Neural cell (in vitro differentiated cells): ENCODE results near the gene RAB4B. TPM values are rescaled to one million over a fixed set of nuclear protein-coding genes. Genes with fewer than 3 reads are reported as not detected.
"Not testable (repeated sequence)": the region's sequence is repeated elsewhere in the genome, so short reads cannot be mapped to it uniquely, and the experiment has no call there.

ENCODE experiments used
- H2AFZ ChIP-seq: fragments of 200-600, 300-800 bp; sonication (generic), shearing (Covaris generic); 2 replicates; pipeline ENCODE4 v1.6.0; 2014; ENCODE audit warnings: low read depth, mild to moderate bottlenecking, antibody characterized with exemption, low read length, moderate library complexity
- H3F3A ChIP-seq: fragments of 200-600 bp; shearing (Covaris generic); 2 replicates; pipeline ENCODE4 v1.6.1; 2016; ENCODE audit warnings: mild to moderate bottlenecking, moderate library complexity, mixed read lengths, antibody characterized with exemption, low read length; ENCODE audit not compliant: insufficient read depth, poor library complexity, severe bottlenecking
- H3K27ac ChIP-seq: fragments of 200-600, 300-800 bp; sonication (generic), shearing (Covaris generic); 2 replicates; pipeline ENCODE4 v1.5.1; 2014; ENCODE audit warnings: mild to moderate bottlenecking, low read length, moderate library complexity
- H3K27me3 ChIP-seq: fragments of 300-800, 200-600 bp; sonication (generic), shearing (Covaris generic); 2 replicates; pipeline ENCODE4 v1.6.0; 2014; ENCODE audit warnings: mild to moderate bottlenecking, low read depth, low read length, moderate library complexity; ENCODE audit not compliant: insufficient read depth
- H3K36me3 ChIP-seq: fragments of 300-800, 200-600 bp; sonication (generic), shearing (Covaris generic); 2 replicates; pipeline ENCODE4 v1.5.1; 2014; ENCODE audit warnings: mild to moderate bottlenecking, antibody characterized with exemption, low read length, moderate library complexity; ENCODE audit not compliant: insufficient read depth
- H3K4me2 ChIP-seq: fragments of 300-800, 200-600 bp; sonication (generic), shearing (Covaris generic); 2 replicates; pipeline ENCODE4 v1.6.0; 2014; ENCODE audit warnings: mild to moderate bottlenecking, low read length
- H3K4me3 ChIP-seq: fragments of 300-800, 200-600 bp; sonication (generic), shearing (Covaris generic); 2 replicates; pipeline ENCODE4 v1.5.1; 2014; ENCODE audit warnings: mild to moderate bottlenecking, low read length, moderate library complexity
- H3K79me2 ChIP-seq: fragments of 200-600 bp; shearing (Covaris generic); replicated peaks from 2 replicates; pipeline ENCODE4 v1.6.0; 2014; ENCODE audit warnings: mild to moderate bottlenecking, low read length, moderate library complexity; ENCODE audit not compliant: insufficient read depth
- H3K9ac ChIP-seq: fragments of 300-800, 200-600 bp; sonication (generic), shearing (Covaris generic); 2 replicates; pipeline ENCODE4 v1.6.1; 2016; ENCODE audit warnings: mild to moderate bottlenecking, low read length, mixed read lengths
- H3K9me2 ChIP-seq: fragments of 200-600 bp; shearing (Covaris generic); 2 replicates; pipeline ENCODE4 v1.6.1; 2016; ENCODE audit warnings: mild to moderate bottlenecking, low read length, mixed read lengths; ENCODE audit not compliant: insufficient read depth
- H3K9me3 ChIP-seq: fragments of 200-600, 300-800 bp; sonication (generic), shearing (Covaris generic); 2 replicates; pipeline ENCODE4 v1.6.1; 2016; ENCODE audit warnings: mild to moderate bottlenecking, mixed run types, low read length, moderate library complexity, mixed read lengths
- H4K20me1 ChIP-seq: fragments of 200-600 bp; shearing (Covaris generic); 2 replicates; pipeline ENCODE4 v1.6.1; 2016; ENCODE audit warnings: mild to moderate bottlenecking, mixed run types; ENCODE audit not compliant: insufficient read depth
- CTCF ChIP-seq: fragments of 450-650 bp; IDR thresholded peaks from 2 replicates; pipeline ENCODE4 v1.5.1; 2014; ENCODE audit warnings: antibody characterized with exemption, mild to moderate bottlenecking, moderate library complexity; ENCODE audit not compliant: poor library complexity, severe bottlenecking
- EP300 ChIP-seq: fragments of 450-650 bp; conservative IDR thresholded peaks from 2 replicates; pipeline ENCODE4 v1.6.1; 2014; ENCODE audit warnings: antibody characterized with exemption, mild to moderate bottlenecking, moderate library complexity; ENCODE audit not compliant: poor library complexity, severe bottlenecking
- EZH2 ChIP-seq: fragments of 200-600, 300-800 bp; shearing (Covaris generic), sonication (generic); IDR thresholded peaks from 2 replicates; pipeline ENCODE4 v1.6.1; 2014; ENCODE audit warnings: antibody characterized with exemption, low read length, borderline replicate concordance, mild to moderate bottlenecking; ENCODE audit not compliant: insufficient read depth, poor library complexity, severe bottlenecking
- MXI1 ChIP-seq: fragments of 450-650 bp; conservative IDR thresholded peaks from 2 replicates; pipeline ENCODE4 v1.6.1; 2014; ENCODE audit warnings: antibody characterized with exemption, mild to moderate bottlenecking; ENCODE audit not compliant: poor library complexity, severe bottlenecking
- POLR2AphosphoS5 ChIP-seq: IDR thresholded peaks from 2 replicates; pipeline ENCODE4 v1.6.1; 2012
- RAD21 ChIP-seq: fragments of 450-650 bp; conservative IDR thresholded peaks from 2 replicates; pipeline ENCODE4 v1.6.1; 2014; ENCODE audit warnings: antibody characterized with exemption, mild to moderate bottlenecking, moderate library complexity
- REST ChIP-seq: IDR thresholded peaks from 2 replicates; pipeline ENCODE4 v1.6.1; 2012; ENCODE audit warnings: borderline replicate concordance
- SMC3 ChIP-seq: fragments of 450-650 bp; conservative IDR thresholded peaks from 2 replicates; pipeline ENCODE4 v1.6.1; 2014; ENCODE audit warnings: antibody characterized with exemption, mild to moderate bottlenecking, moderate library complexity; ENCODE audit not compliant: poor library complexity
- TAF1 ChIP-seq: IDR thresholded peaks from 2 replicates; pipeline ENCODE4 v1.6.1; 2012; ENCODE audit warnings: low read depth
- polyA plus RNA-seq: library from polyadenylated mRNA; depleted of rRNA; stranded (reverse); fragments of >200 nt; gene quantifications from 2 replicates; pipeline ENCODE4 v1.2.3, GENCODE V29; 2014

The RAB4B gene
- polyA plus RNA-seq, 1 donor from 2014 or later: 66.0 TPM

GRCh38 chr19:40810160-40810559 is 32.1 kb downstream of the RAB4B start:
- Histone ChIP-seq H3K27ac (no peak overlapping the region), H3K79me2 (peaks cover 17% of the 10 kb centered on the region), H3K9ac (no peak overlapping the region), H3K9me2 (no peaks in the 10 kb centered on the region), H3K4me3 (peak overlapping the region; percentile 60), H3K9me3 (no peaks in the 10 kb centered on the region), H3K27me3 (no peaks in the 10 kb centered on the region), H3K36me3 (peaks cover 3% of the 10 kb centered on the region), H2AFZ (no peak overlapping the region), H4K20me1 (no peaks in the 10 kb centered on the region), H3F3A (no peaks in the 10 kb centered on the region), H3K4me2 (no peak overlapping the region)
- no peak for TF ChIP-seq RAD21
- no peak for TF ChIP-seq CTCF
- TF ChIP-seq POLR2AphosphoS5: no peak
- no peak for TF ChIP-seq EP300
- TF ChIP-seq SMC3: no peak
- no peak for TF ChIP-seq MXI1

- not testable (repeated sequence) for H3K36me3 ChIP-seq, H3K27me3 ChIP-seq, H3K9me3 ChIP-seq, H3K4me2 ChIP-seq, H3K27ac ChIP-seq, H3F3A ChIP-seq, H4K20me1 ChIP-seq, H3K9me2 ChIP-seq, H2AFZ ChIP-seq
- Histone ChIP-seq H3K4me3 (peak overlapping the region; percentile 60), H3K79me2 (peaks cover 11% of the 10 kb centered on the region), H3K9ac (peak overlapping the region; percentile 46)
- TF ChIP-seq POLR2AphosphoS5: peak; percentile 9
These were observed 32.8 kb downstream of the RAB4B start for GRCh38 chr19:40810649-40811408.

GRCh38 chr19:40811478-40812341 is 33.7 kb downstream of the RAB4B start:
- Histone ChIP-seq H3K79me2 (peaks cover 9% of the 10 kb centered on the region), H2AFZ (no peak overlapping the region), H3K9me3 (no peaks in the 10 kb centered on the region), H3K27me3 (no peaks in the 10 kb centered on the region), H3K4me2 (no peak overlapping the region), H4K20me1 (no peaks in the 10 kb centered on the region), H3K9ac (peak overlapping the region; percentile 46), H3K36me3 (no peaks in the 10 kb centered on the region), H3K27ac (no peak overlapping the region), H3F3A (no peaks in the 10 kb centered on the region), H3K9me2 (no peaks in the 10 kb centered on the region), H3K4me3 (peak overlapping the region; percentile 60)
- TF ChIP-seq POLR2AphosphoS5 (no peak), SMC3 (no peak), RAD21 (no peak), TAF1 (no peak), EP300 (no peak), EZH2 (no peak), REST (no peak), CTCF (no peak), MXI1 (no peak)

GRCh38 chr19:40812571-40812970 is 34.5 kb downstream of the RAB4B start:
- not testable (repeated sequence) for H3K79me2 ChIP-seq, H3K4me3 ChIP-seq, H2AFZ ChIP-seq, H4K20me1 ChIP-seq, H3K4me2 ChIP-seq, H3K36me3 ChIP-seq, H3F3A ChIP-seq, H3K27me3 ChIP-seq, H3K9me2 ChIP-seq, H3K27ac ChIP-seq, H3K9me3 ChIP-seq, H3K9ac ChIP-seq
